NCI-H748 (cell line): ENCODE data around the gene ACTR1A.

Source experiments
- DNase-seq: peaks from one replicate; lab custom pipeline; 2025; ENCODE audit not compliant: unreplicated experiment; lab: John Stamatoyannopoulos, UW

The ACTR1A gene

DNA sequence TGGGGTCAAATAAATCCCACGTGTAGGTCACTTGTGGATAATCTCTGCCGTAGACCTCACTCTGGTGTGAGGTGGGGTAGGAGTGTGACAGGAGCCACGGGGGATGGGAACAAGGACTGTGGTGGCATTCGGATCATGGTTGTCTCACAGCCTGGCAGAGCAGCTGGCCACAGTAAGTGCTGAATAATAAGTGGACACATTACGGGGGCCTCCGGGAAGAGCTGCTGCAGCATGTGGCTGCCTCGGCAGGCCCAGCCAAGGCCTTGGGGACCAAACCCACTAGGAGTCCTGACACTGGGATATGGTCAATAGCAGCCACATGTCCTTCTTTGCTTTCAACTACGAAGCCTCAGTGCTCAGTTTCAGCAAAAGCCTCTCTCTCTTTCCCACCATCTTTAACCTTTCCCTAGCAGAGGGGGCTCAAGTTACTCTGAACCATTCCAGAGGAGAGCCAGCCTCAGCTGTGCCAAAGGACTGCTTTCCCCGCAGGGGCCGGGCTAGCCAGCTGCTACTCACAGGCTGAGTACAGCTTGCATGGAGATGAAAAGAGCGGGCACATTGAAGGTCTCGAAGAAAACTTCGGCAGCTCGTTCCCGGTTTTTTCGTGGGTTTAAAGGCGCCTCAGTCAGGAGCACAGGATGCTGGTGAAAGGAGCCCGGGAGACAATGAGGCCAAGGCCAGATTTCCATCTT, 17.3 kb downstream of the ACTR1A start:
- DNase-seq: no peak

DNA sequence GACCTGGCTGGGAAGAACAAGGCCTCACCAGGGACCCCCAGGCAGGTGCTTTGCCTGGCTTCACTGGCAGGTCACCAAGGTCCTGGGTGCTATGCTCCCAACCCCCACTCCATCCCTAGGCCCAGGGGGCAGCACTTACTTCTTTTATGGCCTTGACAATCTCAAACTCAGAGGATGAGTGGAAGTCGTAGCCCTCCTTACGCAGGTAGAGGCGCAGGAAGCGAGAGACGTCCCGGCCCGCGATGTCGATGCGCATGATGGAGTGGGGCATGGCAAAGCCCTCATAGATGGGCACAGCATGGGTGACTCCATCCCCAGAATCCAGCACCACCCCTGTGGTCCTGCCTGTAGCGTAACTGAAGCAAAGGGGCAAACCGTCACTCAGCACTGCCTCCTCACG, 18.5 kb downstream of the ACTR1A start:
- no peak for DNase-seq

DNA sequence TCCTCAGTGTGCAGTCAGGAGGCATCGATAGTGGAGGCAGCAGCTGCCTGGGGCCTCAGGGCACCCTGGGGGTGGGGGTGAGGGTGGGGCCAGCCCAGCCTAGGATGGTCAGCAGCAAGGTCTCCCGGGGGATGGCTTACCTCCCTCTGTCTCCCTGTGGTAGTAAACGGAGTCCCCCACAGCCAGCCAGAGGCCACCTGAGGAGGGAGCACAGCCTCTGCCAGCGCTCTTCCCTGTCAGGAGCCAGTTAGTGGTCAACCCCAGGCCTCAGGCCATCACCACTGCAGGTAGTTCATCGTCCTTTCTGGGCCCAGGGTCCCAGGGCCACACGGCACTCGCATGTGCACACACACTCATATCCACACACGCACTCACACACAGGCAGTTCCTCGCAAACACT, 22.1 kb downstream of the ACTR1A start:
- DNase-seq: no peak

- DNase-seq: no peak
Observed at GRCh38 chr10:102479651-102480050, 22.9 kb downstream of the ACTR1A start.

DNA sequence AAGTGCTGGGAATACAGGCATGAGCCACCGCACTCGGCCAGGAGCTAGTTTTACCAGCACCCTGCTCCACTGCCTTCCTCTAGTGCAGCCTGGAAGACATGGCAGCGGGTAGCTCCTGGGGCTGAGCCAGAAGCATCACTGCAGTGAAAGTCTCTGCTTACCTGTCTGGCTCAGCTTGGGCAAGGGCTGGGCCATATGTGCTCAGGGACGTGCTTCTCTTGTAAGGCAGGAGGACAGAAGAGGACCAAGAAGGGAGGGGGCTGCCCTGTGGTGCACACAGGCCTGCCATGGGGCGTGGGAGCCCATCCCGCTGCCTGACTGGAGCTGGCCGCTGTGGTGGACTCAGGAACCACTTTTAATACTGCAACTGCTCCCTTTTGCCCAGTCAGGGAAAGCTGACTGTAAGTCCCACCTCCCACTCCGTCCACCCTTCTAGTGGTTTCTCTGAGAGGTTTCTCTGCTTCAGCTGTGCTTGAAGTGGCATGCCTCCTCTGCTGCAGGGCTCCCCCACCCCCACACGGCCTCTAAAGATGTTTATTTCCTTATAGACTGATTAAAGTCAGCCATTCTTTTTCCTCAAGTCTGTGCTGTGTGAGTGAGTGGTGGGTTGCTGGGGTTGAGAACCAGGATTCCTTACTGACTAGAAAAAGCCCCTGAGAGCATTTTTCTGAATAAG, 25.9 kb downstream of the ACTR1A start:
- DNase-seq: no peak

DNA sequence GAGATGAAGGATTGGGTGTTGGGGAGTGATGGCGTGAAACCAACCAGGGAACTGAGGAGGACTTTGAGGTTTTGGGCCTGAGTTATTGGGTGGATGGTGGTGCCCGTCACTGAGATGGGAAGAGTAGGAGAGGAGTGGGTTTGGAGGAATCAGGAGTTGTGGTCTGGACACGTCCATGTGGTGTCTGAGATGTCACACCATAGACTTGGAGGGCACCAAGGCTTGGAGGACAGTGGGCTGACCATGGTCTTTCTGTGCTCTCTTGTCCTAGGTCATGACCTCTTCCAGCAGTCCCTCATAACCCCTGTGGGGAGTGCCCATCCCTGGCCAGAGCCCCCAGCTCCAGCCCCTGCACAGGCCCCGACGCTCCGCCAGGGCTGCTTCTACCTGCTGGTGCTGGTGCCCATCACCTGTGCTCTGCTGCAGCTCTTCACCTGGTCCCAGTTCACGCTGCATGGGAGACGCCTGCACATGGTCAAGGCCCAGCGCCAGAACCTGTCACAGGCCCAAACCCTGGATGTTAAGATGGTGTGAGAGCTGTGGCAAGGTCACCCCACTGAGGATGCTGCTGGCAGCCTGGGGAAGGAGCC, 27.0 kb downstream of the ACTR1A start:
- no peak for DNase-seq

DNA sequence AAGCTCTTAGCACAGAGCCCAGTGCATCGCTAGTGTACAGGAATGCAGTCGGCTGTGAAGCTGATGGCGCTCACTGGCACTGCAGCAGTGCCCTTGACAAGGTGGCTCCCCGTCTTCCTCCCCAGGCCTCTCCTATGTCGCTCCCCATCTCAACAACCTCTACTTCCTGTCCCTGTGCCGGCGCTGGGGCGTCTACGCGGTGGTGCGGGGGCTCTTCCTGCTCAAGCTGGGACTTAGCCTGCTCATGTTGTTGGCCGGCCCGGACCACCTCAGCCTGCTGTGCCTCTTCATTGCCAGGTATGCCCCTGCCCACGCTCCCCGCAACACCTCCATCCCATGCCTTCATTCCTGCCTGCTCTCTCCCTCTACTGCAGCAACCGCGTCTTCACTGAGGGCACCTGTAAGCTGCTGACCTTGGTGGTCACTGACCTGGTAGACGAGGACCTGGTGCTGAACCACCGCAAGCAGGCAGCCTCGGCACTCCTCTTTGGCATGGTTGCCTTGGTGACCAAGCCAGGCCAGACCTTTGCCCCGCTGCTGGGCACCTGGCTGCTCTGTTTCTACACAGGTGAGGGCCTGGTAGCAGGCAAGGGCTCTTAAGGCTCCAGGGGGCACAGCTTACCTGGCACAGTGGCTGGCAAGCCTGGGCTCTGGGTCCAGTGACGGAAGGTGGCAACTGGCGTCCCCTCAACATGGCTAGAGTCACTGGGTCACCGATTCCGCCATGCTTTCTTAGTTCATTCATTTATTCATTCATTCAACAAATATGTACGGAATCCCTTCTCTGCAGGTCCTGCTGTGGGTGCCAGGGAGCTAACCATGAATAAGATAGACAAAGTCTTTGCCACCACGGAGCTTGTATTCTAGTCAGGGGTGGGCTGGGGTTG, 28.8 kb downstream of the ACTR1A start:
- DNase-seq: no peak

DNA sequence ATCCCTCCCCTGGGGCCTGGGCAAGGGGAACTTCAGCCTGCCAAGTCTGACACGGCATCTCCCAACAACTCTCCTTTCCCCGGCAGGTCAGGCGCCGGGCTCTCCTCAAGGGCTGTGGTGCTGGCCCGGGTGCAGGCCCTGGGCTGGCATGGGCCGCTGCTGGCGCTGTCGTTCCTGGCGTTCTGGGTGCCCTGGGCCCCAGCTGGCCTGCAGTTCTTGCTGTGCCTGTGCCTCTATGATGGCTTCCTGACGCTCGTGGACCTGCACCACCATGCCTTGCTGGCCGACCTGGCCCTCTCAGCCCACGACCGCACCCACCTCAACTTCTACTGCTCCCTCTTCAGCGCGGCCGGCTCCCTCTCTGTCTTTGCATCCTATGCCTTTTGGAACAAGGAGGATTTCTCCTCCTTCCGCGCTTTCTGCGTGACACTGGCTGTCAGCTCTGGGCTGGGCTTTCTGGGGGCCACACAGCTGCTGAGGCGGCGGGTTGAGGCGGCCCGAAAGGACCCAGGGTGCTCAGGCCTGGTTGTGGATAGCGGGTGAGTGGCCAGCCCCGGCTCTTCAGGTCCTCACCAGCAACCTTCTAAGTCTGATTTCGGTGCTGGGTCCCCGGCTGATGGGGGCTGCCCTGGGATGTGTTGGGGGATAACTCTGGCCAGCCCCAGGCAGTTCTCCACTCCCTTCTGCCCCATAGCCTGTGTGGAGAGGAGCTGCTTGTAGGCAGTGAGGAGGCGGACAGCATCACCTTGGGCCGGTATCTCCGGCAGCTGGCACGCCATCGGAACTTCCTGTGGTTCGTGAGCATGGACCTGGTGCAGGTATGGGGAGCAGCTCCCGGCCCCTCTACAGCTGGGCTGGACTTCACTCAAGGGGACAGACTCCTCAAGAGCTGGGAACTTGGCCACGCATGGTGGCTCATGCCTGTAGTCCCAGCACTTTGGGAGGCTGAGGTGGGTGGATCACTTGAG, 31.6 kb downstream of the ACTR1A start:
- DNase-seq: no peak

DNA sequence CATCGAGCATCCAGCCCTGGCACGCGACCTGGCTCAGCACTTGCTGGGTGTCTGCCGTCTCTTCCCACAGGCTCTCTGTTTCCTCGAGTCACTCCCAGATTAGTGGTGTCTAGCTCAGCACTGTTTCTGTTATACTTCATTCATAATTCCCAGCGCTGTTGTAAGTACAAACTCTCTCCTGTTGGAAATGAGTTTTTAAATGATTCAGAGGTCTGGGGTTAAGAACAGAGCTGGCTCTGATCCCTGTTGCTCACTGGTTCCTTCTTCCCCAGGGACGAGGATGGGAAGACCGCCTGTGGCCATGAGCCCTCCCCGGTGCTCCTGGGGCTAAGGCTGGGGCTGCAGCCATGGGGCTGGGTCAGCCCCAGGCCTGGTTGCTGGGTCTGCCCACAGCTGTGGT, 33.8 kb downstream of the ACTR1A start:
- DNase-seq: no peak

DNA sequence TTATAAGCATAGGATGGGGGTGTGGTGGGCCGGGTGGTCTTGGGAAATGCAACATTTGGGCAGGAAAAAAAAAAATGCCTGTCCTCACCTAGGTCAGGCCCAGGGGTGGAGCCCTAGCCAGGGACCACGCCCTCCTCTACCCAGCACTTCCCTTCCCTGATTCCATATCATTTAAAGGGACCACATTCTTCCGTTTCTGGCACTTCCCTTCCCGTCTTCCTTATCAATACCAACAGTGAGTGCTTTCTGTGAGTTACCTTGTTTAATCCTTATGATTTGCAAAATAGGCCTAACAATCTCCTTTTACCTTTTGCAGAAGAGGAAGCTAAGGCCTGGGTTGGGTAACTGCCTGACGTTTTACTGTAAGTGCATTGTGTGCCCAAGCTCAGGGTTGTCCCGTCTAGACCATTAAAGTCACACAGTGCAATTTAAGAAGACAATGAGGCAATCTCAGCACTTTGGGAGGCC, 34.5 kb downstream of the ACTR1A start:
- DNase-seq: no peak

DNA sequence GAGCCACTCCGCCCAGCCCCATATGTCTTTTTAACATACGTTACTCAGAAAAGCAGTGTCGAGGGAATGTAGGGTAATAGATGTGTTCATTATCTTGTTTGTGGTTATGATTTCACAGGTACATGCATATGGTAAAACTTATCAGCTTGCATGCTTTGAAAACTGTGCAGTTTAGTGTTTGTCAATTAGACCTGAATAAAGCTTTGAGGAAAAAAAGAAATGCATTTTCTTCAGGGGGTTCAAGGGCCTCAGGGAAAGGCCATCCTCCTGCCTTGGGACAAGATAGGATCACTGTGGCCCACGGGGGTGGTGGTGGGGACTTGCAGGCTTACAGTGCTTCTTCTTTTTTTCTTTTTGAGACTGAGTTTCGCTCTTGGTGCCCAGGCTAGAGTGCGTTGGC, 35.2 kb downstream of the ACTR1A start:
- no peak for DNase-seq

- DNase-seq: no peak
Observed at GRCh38 chr10:102465466-102465865, 37.0 kb downstream of the ACTR1A start.

DNA sequence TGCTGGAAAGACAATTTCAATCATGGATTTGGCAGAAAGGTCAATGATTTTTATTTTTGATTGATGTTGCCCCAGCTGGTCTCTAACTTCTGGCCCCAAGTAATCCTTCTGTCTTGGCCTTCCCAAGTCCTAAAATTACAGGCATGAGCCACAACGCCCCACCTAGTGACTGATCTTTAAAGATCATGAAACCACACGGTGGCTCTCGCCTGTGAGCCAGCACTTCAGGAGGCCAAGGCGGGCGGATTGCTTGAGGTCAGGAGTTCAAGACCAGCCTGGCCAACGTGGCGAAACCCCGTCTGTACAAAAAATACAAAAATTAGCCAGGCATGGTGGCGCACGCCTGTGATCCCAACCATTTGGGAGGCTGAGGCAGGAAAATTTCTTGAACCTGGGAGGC, 38.5 kb downstream of the ACTR1A start:
- DNase-seq: no peak

DNA sequence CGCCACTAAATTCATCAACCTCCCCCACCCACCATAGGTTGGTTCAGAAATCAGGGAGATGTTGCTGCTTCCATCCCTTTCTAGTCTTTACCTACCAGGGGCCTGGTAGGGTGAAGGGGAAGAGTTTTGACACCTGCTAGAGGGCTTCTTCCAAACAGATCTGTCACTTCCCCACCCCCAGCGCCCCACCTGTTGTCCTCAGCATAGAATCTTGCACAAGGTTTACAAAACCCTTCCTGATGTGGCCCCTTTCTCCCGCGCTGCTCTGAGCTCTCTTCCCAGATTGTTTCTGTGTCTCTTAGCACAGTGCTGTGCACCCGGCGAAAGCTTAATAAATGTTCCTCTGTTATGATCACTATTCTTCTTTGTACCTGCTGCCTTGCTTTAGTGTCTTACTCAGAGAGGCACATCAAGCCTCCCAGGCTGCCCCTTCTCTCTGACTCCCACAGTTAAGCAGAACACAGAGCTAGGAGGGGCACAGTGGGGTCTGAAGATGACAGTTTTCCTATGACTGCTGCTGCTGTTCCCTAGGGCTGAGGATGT, 39.9 kb downstream of the ACTR1A start:
- DNase-seq: no peak

GRCh38 chr10:102461187-102462054, 41.1 kb downstream of the ACTR1A start:
- DNase-seq: peak; percentile 94

DNA sequence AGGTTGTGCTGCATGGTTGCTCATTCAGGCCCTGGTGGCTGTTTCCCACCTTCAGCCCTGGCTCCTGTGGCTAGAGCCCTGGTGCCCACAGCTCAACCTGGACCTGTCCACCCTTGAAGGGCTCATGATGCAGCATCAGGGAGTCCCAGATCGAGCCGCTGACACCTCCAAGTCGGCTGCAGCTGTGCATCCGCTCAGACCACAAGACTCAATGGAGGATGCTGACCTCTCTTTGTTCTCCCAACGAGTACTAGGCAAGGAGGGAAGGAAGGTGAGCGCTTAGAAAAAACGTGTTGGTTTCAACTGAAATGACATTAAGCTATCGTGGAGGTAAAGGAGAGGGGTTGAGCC, 41.7 kb downstream of the ACTR1A start:
- no peak for DNase-seq

GRCh38 chr10:102458656-102459055, 43.9 kb downstream of the ACTR1A start:
- DNase-seq: no peak

- no peak for DNase-seq
Observed at GRCh38 chr10:102457591-102458150, 44.8 kb downstream of the ACTR1A start.
